Measurements from ENCODE around the gene CAMTA1.

CAMTA1 gene

GRCh38 chr1:7617826-7618225 lies 832.6 kb downstream of the CAMTA1 start:
- DNase-seq: no peak

- no peak for DNase-seq
Observed at GRCh38 chr1:7620196-7620595, 834.9 kb downstream of the CAMTA1 start.

GRCh38 chr1:7621334-7622219 lies 836.3 kb downstream of the CAMTA1 start:
- no peak for DNase-seq

GRCh38 chr1:7623842-7624241 lies 838.6 kb downstream of the CAMTA1 start:
- no peak for DNase-seq

GRCh38 chr1:7624791-7625355 lies 839.6 kb downstream of the CAMTA1 start:
- no peak for DNase-seq

GRCh38 chr1:7625401-7625800 lies 840.1 kb downstream of the CAMTA1 start:
- DNase-seq: no peak

- DNase-seq: no peak
Observed at GRCh38 chr1:7628273-7628672, 843.0 kb downstream of the CAMTA1 start.

GRCh38 chr1:7629011-7629410 lies 843.8 kb downstream of the CAMTA1 start:
- no peak for DNase-seq

GRCh38 chr1:7629465-7630195 lies 844.4 kb downstream of the CAMTA1 start:
- no peak for DNase-seq

GRCh38 chr1:7630378-7630777 lies 845.1 kb downstream of the CAMTA1 start:
- DNase-seq: no peak

- DNase-seq: no peak
Observed at GRCh38 chr1:7632176-7632575, 846.9 kb downstream of the CAMTA1 start.

- DNase-seq: no peak
Observed at GRCh38 chr1:7632681-7633080, 847.4 kb downstream of the CAMTA1 start.

GRCh38 chr1:7633506-7634245 lies 848.4 kb downstream of the CAMTA1 start:
- DNase-seq: no peak

- DNase-seq: no peak
Observed at GRCh38 chr1:7634546-7635240, 849.4 kb downstream of the CAMTA1 start.

GRCh38 chr1:7636795-7637526 lies 851.7 kb downstream of the CAMTA1 start:
- no peak for DNase-seq

GRCh38 chr1:7638078-7638477 lies 852.8 kb downstream of the CAMTA1 start:
- no peak for DNase-seq

GRCh38 chr1:7639435-7640131 lies 854.3 kb downstream of the CAMTA1 start:
- no peak for DNase-seq

GRCh38 chr1:7640350-7640749 lies 855.1 kb downstream of the CAMTA1 start:
- DNase-seq: no peak

GRCh38 chr1:7640920-7641585 lies 855.8 kb downstream of the CAMTA1 start:
- DNase-seq: no peak

GRCh38 chr1:7641587-7642417 lies 856.5 kb downstream of the CAMTA1 start:
- no peak for DNase-seq
